Lower lobe of right lung (tissue), 2 donors: ENCODE results near the gene HSPG2. TPM values are rescaled to one million over a fixed set of nuclear protein-coding genes. Genes with fewer than 3 reads are reported as not detected.

Experiments
- ATAC-seq, 2 donors: fragments of 200-7000 bp; cut with Tn5 transposase; one replicate each; pipeline ENCODE4 v1.9.1; 2020 to 2022; ENCODE audit warnings: mild to moderate bottlenecking in 2 of 2, moderate library complexity in 2 of 2
- DNase-seq: peaks from one replicate; pipeline ENCODE4 v3.0.0-alpha.2; 2020
- H3K27ac ChIP-seq: fragments of 200-600 bp; one replicate; pipeline ENCODE4 v1.8.0; 2022
- H3K27me3 ChIP-seq: fragments of 200-600 bp; one replicate; pipeline ENCODE4 v1.8.0; 2022; ENCODE audit warnings: low read depth
- H3K36me3 ChIP-seq: fragments of 200-600 bp; one replicate; pipeline ENCODE4 v1.8.0; 2022; ENCODE audit warnings: mild to moderate bottlenecking
- H3K4me1 ChIP-seq: fragments of 200-600 bp; one replicate; pipeline ENCODE4 v1.8.0; 2022
- H3K4me3 ChIP-seq: fragments of 200-600 bp; one replicate; pipeline ENCODE4 v1.8.0; 2022; ENCODE audit warnings: mild to moderate bottlenecking
- H3K9me3 ChIP-seq: fragments of 200-600 bp; one replicate; pipeline ENCODE4 v1.8.0; 2022
- CTCF ChIP-seq: fragments of 200-600 bp; IDR thresholded peaks from one replicate; pipeline ENCODE4 v1.8.0; 2022; ENCODE audit warnings: antibody characterized with exemption, mild to moderate bottlenecking
- intact Hi-C: fragments of 100-400 bp; cut with DNase I; formaldehyde crosslinking; loops from one replicate; pipeline ENCODE4 v1.11.0; 2022
- total RNA-seq: library from RNA; stranded (reverse); fragmentation: NEBNext Ultra II Directional; extraction: Animal tissue kit (Norgen Biotek cat#: 25700); gene quantifications from one replicate; pipeline ENCODE4 v1.2.1, GENCODE V29; 2021
- donor health status: DM: no; HTN: yes; CAD: no; lungs with severe emphysema.

HSPG2 gene
- total RNA-seq, 1 donor from 2014 or later, result 216 TPM

GRCh38 chr1:21783679-21784603 lies 153.2 kb downstream of the HSPG2 start:
- ATAC-seq, result no peak
- no peaks in the 10 kb centered on the region for H3K36me3 ChIP-seq
- no peaks in the 10 kb centered on the region for H3K9me3 ChIP-seq
- peaks cover 24% of the 10 kb centered on the region for H3K4me1 ChIP-seq
- peak overlapping the region; percentile 98 for H3K27ac ChIP-seq
- intact Hi-C loops, result no loop called here
- H3K4me3 ChIP-seq, result peak overlapping the region; percentile 99
- no peaks in the 10 kb centered on the region for H3K27me3 ChIP-seq
- no peak for TF ChIP-seq CTCF
- peak; percentile 53 for DNase-seq

DNA sequence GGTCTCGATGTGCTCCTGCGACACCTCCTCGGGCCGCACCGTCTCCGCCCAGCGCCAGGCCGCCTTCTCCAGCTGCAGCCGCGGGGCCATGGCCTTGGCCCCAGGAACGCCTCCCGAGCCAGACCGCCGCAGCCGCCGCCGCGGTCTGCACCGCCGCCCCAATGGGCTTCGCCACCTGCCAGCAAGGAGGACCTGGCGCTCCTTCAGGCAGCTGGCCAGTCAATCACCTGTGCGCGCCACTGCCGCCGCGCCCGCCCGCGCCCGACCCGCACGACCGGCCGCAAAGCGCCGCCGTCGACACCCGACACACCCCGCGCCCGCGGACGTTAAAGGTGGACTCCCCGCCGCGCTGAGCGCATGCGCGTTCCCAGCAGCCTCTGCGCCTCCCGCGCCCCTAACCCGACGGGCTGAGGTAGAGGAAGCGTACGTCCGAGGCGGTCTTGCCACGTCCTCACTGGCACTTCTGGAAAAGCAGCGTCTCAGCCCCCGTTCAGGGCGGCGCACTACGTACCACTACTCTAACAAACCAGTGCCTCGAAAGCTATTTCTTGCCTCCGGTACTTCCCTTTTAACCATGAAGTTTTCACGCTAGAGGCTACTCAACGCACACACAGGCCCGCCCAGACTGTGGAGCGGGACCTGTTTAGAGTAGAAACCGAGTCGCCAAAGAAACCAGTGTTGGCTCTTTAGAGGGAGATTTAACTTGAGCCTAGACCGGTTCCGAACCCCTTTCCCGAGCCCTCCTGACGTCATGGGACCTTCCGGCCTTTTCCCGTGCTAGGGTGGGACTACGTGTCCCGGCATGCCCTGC lies 154.0 kb downstream of the HSPG2 start, which contains the start of gene USP48:
TSS of gene USP48 (minus strand) at position 282 of the 811 bp plus-strand sequence. CDS start at position 90, 192 bp downstream.
- Histone ChIP-seq H3K9me3 (no peaks in the 10 kb centered on the region), H3K27ac (peak within 1 kb of the TSS; percentile 98), H3K36me3 (no peaks in the 10 kb centered on the region), H3K4me3 (peak within 1 kb of the TSS; percentile 99), H3K27me3 (no peaks in the 10 kb centered on the region), H3K4me1 (peaks cover 24% of the 10 kb centered on the region)
- DNase-seq (peak; percentile 98), ATAC-seq (peak; percentile 97)
- intact Hi-C loops, result no loop called here
- no peak for TF ChIP-seq CTCF

DNA sequence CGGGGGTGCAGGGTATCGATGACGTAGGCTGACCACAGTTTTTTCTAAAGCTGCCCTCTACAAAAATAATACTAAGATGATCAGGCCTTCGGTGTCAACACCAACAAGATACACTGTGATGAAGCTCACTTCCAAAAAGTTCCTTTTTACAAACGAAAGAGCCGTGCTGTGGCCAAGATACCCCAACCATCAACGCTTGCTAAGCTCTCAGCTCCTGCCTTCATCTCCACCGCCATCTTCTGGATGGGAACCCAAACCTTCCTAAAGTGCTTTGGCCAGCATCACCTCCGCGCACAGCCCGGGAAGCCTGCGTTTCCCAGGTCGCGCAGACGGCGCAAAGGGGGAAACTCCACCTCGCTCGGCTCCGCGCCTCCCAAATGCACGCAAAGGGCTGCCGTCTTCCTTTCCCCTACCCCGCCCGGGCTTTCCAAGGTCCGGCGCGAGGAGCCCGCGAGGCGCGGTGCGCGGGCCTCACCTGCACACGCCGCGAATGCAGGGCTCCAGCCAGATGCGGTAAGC lies 154.7 kb downstream of the HSPG2 start:
- intact Hi-C loops, result no loop called here
- DNase-seq, result peak; percentile 70

GRCh38 chr1:21781815-21782348 lies 155.2 kb downstream of the HSPG2 start:
- Histone ChIP-seq H3K36me3 (no peaks in the 10 kb centered on the region), H3K27me3 (no peaks in the 10 kb centered on the region), H3K9me3 (no peaks in the 10 kb centered on the region), H3K27ac (peak overlapping the region; percentile 98), H3K4me1 (peaks cover 24% of the 10 kb centered on the region), H3K4me3 (peak overlapping the region; percentile 99)
- no peak for ATAC-seq
- no peak for DNase-seq
- intact Hi-C loops, result no loop called here
- TF ChIP-seq CTCF, result no peak

More for the DNA sequence above, 154.7 kb downstream of the HSPG2 start:
- peak; percentile 14 for TF ChIP-seq CTCF
- H3K36me3 ChIP-seq, result no peaks in the 10 kb centered on the region
- H3K4me1 ChIP-seq, result peaks cover 24% of the 10 kb centered on the region
- H3K9me3 ChIP-seq, result no peaks in the 10 kb centered on the region
- H3K4me3 ChIP-seq, result peak overlapping the region; percentile 99
- peak; percentile 48 to 65 for ATAC-seq
- H3K27me3 ChIP-seq, result no peaks in the 10 kb centered on the region
- H3K27ac ChIP-seq, result peak overlapping the region; percentile 98
